Measurements from ENCODE around the gene SH3RF2. TPM values are rescaled to one million over a fixed set of nuclear protein-coding genes. Genes with fewer than 3 reads are reported as not detected.

The SH3RF2 gene
- total and polyA plus RNA-seq, 2 of the 13 experiments (the other 11 are each of a cell fraction or from before 2014, with no cell fraction given) = 2.6 to 3.7 TPM

- Histone ChIP-seq H3K4me3 (replicated peaks in 1 of 3; ENCODE audit: insufficient read depth in 1 of 3, low read depth in 2 of 3, low read length in 3 of 3) (no peak overlapping the region), H3K36me3 (replicated peaks in 1 of 2; ENCODE audit: control insufficient read depth in 1 of 2, insufficient read depth in 2 of 2, low read length in 2 of 2) (peaks cover 0 to 6% of the 10 kb centered on the region in 2 experiments; a peak in 2 of 5 replicates), H3K9ac (ENCODE audit: insufficient read depth, low read depth, low read length) (no peak overlapping the region), H4K20me1 (ENCODE audit: insufficient read depth, low read length) (no peaks in the 10 kb centered on the region), H3K4me1 (ENCODE audit: insufficient read depth, low read length) (peaks cover 16% of the 10 kb centered on the region), H3K79me2 (ENCODE audit: insufficient read depth, low read length) (no peaks in the 10 kb centered on the region), H3K27ac (ENCODE audit: extremely low read length, insufficient read depth, low read length) (no peak overlapping the region), H3K27me3 (ENCODE audit: control insufficient read depth in 1 of 2, insufficient read depth in 2 of 2, low read length in 2 of 2) (no peaks in the 10 kb centered on the region), H3K9me3 (ENCODE audit: low read length) (no peaks in the 10 kb centered on the region), H2AFZ (ENCODE audit: low read length) (no peak overlapping the region), H3K4me2 (ENCODE audit: low read depth, low read length) (no peak overlapping the region)
- in situ Hi-C loops (cut with HindIII; ENCODE audit: extremely low pct_ligation_motif_present, low pct_unique_long_range_greater_than_20kb) (no loop called here), intact Hi-C loops (cut with micrococcal nuclease; ENCODE audit: unreplicated experiment) (no loop called here)
- POLR2A ChIA-PET = interaction anchor here (0.7 to 1.0 kb wide), 2 partner anchors 26 to 69 kb away, joined by 3 read pairs; partner anchors contain the start of gene SH3RF2
- WGBS (ENCODE audit: low lambda C conversion rate) = 100% methylated on average over 1 of the region's 1 CpG
- no TSS peak for BruUV-seq (replicated peaks)
- FAIRE-seq = no peak
- CTCF ChIA-PET (ENCODE audit: low intra/inter-chr PET ratio, low total read pairs) = no interaction called here
- DNase-seq (ENCODE audit: low spot score) = no peak
- no peak for ATAC-seq
- TF ChIP-seq BATF2 (CRISPR knock-in tag; IDR thresholded peaks at IDR 0.05) = no peak
- TF ChIP-seq THYN1 (CRISPR knock-in tag; IDR thresholded peaks at IDR 0.05; ENCODE audit: borderline replicate concordance, low read depth) = no peak
- TF ChIP-seq CREBL2 (CRISPR knock-in tag; IDR thresholded peaks at IDR 0.05; ENCODE audit: borderline replicate concordance) = no peak
- TF ChIP-seq FOXA1 (IDR thresholded peaks at IDR 0.05) = no peak
- TF ChIP-seq FOXA1 (CRISPR knock-in tag; IDR thresholded peaks at IDR 0.05) = no peak
- TF ChIP-seq GRHL1 (CRISPR knock-in tag; conservative IDR thresholded peaks at IDR 0.05) = no peak
- TF ChIP-seq EZH2 (conservative IDR thresholded peaks at IDR 0.05; ENCODE audit: low read depth, low read length) = no peak
- no peak for TF ChIP-seq HNRNPK (IDR thresholded peaks at IDR 0.05; ENCODE audit: low read depth, low read length, poor library complexity, severe bottlenecking)
- TF ChIP-seq CBX5 (CRISPR knock-in tag; IDR thresholded peaks at IDR 0.05; ENCODE audit: borderline replicate concordance) = no peak
- TF ChIP-seq SNAPC5 (CRISPR knock-in tag; IDR thresholded peaks at IDR 0.05; ENCODE audit: borderline replicate concordance) = no peak
- TF ChIP-seq XBP1 (CRISPR knock-in tag; IDR thresholded peaks at IDR 0.05) = no peak
- no peak for TF ChIP-seq STAG1 (CRISPR knock-in tag; IDR thresholded peaks at IDR 0.05)
- TF ChIP-seq PRDM4 (CRISPR knock-in tag; IDR thresholded peaks at IDR 0.05; ENCODE audit: borderline replicate concordance) = no peak
These were observed 68.9 kb downstream of the SH3RF2 start for GRCh38 chr5:146005264-146005663.
